HG03342 (cell line): ENCODE data around the gene HOTAIR.

Experiments
- ATAC-seq: cut with Tn5 transposase; IDR thresholded peaks from one replicate; pipeline ENCODE4 v1.9.1; 2021; ENCODE audit warnings: mild to moderate bottlenecking, moderate library complexity; ENCODE audit not compliant: unreplicated experiment

The HOTAIR gene

DNA sequence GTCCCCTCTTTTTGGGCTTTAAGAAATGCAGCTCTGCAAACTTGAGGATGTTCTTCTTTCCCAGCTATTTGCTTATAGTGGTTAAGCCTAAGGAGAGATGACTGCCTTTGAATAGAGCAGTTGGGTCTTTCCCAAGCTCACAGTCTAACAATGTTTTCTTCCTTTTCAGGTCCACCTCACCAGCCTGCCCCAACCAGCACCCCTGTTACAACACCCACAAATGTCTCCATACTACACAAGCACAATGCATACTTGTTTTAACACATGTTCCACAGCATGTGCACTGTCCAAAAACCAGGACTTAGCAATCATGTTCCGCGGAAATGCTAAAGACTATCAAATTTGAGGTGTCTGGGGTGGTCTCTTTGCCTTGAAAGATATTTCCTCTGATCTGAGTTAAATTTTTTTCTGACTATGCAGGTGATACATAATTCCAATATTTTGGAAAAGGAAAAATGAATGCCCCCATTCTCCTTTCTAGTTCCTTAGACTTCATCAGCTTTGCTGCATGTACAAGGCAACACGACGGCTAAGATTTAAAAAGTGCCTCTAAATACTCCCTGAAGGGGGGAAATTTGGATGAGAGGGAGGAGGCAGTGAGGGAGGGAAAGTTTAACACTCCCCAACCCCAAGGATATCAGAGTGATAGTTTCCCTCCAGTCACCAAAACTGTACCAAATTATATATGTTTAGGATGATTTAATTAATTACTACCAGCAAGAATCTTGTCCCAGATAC, 42.7 kb downstream of the HOTAIR start:
- ATAC-seq: no peak

DNA sequence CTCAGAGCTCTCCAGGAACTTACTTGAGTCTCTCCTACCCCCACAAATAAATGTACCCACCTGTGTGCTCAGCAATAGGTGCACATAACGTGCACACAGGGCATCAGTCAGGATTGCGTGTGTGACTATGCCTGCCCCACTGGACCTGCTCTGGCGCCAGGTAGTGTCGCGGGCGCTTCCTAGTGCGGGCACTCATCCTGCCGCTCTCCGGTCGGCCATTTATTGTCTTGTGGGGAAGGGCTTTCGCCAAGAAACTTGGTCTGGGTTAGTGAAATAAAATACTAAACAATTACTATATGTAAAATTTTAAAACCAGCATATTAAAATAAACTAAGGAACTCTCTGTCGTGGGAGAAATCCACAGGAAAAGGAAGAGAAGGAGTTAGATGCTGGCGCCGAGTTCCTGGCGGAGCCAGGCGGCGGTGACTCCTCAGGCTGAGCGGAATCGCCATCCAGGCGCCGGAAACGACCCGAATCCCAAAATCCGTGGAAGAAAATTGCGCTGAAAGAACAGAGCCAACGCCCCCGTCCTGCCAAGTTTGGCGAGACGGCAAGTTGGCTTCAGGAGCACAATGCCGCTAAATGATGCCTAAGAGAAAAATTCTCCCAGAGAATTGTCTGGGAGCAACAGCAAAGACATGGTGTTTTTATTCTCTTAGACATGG, 44.0 kb downstream of the HOTAIR start:
- ATAC-seq: no peak

DNA sequence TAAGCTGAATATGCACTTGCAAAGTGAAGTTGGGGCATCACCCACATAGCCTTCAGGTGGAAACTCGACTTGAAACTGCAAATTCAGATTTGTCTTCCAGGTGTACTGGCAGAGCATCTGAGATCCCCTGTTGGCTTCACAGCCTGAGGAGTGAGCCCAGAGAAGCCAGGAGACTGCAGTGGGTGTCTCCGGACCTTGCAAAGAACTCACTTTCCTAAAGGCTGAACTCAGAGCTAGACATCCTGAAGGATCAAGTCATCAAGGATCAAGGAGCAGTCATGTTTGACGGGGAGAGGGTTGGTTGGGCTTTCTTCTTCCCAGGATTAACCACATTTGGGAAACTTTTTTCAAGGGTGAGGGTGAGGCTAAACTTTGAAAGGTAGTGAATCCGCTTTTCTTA, 45.2 kb downstream of the HOTAIR start:
- no peak for ATAC-seq

DNA sequence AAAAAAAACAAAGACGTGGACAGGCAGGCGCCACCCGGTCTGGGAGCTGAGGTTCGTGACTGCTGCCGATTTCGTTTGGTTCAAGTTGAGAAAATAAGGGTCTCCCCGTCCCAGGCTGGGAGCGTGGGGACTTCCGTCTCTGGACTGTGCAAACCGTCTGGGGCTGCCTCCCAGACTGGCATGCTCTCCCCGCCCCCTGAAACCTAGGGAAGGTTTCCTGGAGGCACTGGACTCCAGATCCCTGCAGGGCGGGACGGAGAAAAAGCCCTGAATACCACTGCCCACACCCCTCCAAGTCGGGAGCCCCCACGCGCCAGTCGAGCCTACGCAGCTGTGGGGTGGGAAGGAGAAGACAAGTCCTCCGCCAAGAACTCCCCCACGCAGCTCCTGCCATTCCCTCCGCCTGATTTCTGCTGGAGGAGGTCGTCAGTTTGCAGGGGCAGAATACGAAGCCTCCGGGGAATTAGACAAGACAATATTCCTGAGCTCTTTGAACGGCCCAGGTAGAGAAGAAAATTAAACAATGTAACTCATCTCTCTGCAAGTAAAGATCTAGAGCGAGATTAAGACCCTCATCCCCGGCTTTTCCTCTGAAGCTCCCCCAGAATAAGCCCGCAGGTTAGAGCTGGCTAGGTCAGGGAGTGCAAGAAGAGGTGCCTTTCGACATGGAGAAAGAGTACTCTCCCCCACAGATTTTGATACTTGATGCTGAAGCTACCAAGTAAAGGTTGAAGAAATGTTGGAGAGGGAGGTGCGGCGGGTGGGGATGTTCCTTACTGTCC, 46.5 kb downstream of the HOTAIR start:
- ATAC-seq: no peak

DNA sequence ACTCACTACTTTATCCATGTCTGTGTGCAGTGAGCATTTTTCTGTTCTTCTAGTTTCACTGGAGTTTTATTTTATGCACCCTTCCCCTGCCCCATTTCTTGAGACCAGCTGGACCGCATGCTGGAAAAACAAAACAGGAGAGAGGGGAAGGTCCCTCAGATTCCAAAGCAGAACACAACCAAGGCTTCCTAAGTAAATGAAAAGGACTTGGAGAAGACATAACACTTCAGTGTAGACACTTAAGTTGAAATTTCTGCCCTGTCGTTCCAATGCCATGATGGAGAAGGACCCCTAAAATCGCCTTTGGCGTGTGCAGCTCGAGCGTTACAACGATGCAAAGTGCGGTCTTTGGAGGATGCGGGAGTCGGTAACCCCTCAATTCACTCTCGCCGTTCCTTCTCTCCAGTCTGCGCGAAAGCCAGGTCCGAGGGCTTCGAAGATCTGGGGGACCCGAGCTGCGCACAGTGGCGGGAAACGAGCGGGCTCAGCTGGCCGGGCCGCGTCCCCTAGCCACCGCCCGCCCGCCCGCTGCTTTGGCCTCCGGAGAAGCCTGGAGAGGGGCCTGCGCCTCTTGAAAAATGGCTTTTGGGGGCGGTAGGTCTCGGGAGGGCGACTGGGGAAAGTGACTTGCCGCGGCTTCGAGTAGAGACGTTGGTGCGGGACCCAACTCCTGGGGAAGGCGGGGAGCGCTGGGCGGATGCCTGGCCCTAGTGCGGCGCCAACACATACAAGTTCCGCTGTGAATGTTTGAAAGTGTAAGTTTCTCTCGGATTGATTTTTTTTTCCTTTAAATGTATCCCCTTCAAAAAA, 47.3 kb downstream of the HOTAIR start:
- ATAC-seq: no peak

DNA sequence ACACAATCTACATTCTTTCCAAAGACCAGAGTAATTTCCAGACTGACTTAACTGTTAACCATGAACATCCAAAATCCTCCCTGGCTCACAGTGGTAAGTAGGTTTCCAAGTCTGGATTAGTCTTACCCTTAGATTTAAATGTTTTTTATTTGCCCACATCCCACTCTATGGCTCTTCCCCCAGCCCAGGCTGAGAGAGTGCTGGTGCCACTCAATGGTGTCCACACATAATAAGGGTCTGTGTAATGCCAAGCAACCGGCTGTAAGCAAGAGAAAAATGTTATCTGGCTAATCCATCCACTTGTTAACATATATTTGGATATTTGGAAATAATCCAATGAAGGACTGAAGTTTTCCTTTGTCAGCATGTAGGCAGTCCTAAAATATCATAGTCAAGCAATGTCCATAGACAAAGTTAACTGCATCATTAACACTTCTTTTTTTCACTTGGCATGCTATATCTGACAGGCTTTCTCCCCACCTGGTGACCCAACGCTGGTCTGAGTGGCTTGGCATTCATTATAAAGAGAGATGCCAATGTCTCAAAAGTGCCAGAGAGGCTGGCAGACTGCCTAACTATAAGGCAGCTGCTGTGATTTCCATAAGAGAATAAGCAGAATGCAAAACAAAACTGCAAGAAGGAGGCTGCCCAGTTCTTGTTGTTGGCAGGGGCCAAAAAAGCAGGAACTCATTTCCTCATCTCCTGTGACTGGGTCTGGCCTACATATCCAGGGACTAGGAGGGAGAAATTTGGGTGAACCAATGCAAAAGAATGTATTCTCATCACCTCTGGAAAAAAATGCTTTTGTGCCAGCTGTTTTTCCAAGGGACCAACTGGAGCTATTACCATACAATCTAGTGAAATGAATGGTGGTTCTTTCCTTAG, 50.0 kb downstream of the HOTAIR start:
- ATAC-seq: no peak

DNA sequence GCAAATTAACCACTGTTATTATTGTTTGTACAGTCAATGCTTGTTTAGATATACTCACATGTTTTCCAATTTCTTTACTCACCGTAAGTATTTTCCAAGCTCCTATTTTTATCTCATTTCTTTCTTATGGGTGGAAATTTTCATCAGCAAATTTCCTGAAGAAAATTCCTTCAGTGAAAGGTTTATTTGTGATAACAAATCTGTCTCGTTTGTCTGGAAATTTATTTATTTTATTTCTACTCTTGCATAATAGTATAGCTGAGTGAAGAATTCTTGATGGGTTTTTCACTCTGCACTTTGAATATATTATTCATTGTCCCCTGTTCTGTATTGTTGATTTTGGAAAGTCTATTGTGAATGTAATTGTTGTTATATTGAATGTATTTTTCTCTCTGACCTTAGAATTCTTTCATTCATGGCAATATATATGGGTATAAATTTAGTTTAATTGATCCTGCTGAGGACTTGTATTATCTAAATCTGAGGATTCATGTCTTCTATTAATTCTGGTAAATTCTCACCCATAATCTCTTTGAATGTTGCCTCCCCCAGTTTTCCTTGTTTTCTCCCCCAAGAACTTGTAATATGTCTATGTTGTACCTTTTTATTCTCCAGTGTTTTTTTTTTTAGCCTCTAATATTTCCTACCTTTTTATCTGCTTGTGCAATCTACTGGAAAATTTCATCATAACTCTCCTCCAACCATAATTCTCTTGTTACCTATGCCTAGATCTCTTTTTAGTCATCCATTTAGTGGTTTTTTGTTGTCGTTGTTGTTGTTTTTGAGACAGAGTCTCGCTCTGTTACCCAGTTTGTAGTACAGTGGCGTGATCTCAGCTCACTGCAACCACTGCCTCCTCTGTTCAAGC, 57.7 kb downstream of the HOTAIR start:
- ATAC-seq: no peak
